Hippocampal formation (tissue), 2 donors: ENCODE results near the gene OR4D1.
"Not testable (repeated sequence)": the region's sequence is repeated elsewhere in the genome, so short reads cannot be mapped to it uniquely, and the experiment has no call there.

Experiments used
- DNase-seq, 2 donors: peaks; one replicate each; lab custom pipeline; 2025; lab: John Stamatoyannopoulos, UW

OR4D1 gene

GRCh38 chr17:58147930-58148434 lies at the start of gene OR4D1:
TSS of gene OR4D1 (plus strand) at chr17:58148384. CDS start at chr17:58155154, 6,770 bp downstream.
- no peak for DNase-seq

GRCh38 chr17:58100506-58100905 lies 47.7 kb upstream of the OR4D1 start:
- no peak for DNase-seq

GRCh38 chr17:58101898-58102297 lies 46.3 kb upstream of the OR4D1 start:
- not testable (repeated sequence) for DNase-seq

- no peak for DNase-seq
Observed at GRCh38 chr17:58105093-58105492, 43.1 kb upstream of the OR4D1 start.

- no peak for DNase-seq
Observed at GRCh38 chr17:58107306-58107705, 40.9 kb upstream of the OR4D1 start.

GRCh38 chr17:58109197-58109596 lies 39.0 kb upstream of the OR4D1 start:
- DNase-seq = no peak

GRCh38 chr17:58110012-58110411 lies 38.2 kb upstream of the OR4D1 start:
- no peak for DNase-seq

- no peak for DNase-seq
Observed at GRCh38 chr17:58111676-58112075, 36.5 kb upstream of the OR4D1 start.

- peak; percentile 45 to 51 for DNase-seq
Observed at GRCh38 chr17:58112970-58113631, 35.1 kb upstream of the OR4D1 start.

GRCh38 chr17:58113947-58114346 lies 34.2 kb upstream of the OR4D1 start:
- no peak for DNase-seq

GRCh38 chr17:58117382-58117781 lies 30.8 kb upstream of the OR4D1 start:
- no peak for DNase-seq

- DNase-seq = no peak
Observed at GRCh38 chr17:58119491-58119890, 28.7 kb upstream of the OR4D1 start.

GRCh38 chr17:58120195-58120822 lies 27.9 kb upstream of the OR4D1 start:
- DNase-seq = no peak

GRCh38 chr17:58121925-58122324 lies 26.3 kb upstream of the OR4D1 start:
- DNase-seq = no peak

GRCh38 chr17:58127846-58128245 lies 20.3 kb upstream of the OR4D1 start:
- no peak for DNase-seq

- DNase-seq = not testable (repeated sequence)
Observed at GRCh38 chr17:58132697-58133096, 15.5 kb upstream of the OR4D1 start.

GRCh38 chr17:58136669-58137279 lies 11.4 kb upstream of the OR4D1 start:
- no peak for DNase-seq

- no peak for DNase-seq
Observed at GRCh38 chr17:58141505-58141904, 6.7 kb upstream of the OR4D1 start.

GRCh38 chr17:58143335-58143734 lies 4.8 kb upstream of the OR4D1 start:
- not testable (repeated sequence) for DNase-seq

GRCh38 chr17:58144801-58145200 lies 3.4 kb upstream of the OR4D1 start:
- DNase-seq = no peak

- no peak for DNase-seq
Observed at GRCh38 chr17:58148609-58149008, 425 bp downstream of the OR4D1 start.

GRCh38 chr17:58150394-58150793 lies 2.2 kb downstream of the OR4D1 start:
- DNase-seq = no peak

- DNase-seq = no peak
Observed at GRCh38 chr17:58153046-58153445, 4.9 kb downstream of the OR4D1 start.
